ENCODE results near the gene QRICH1. TPM values are rescaled to one million over a fixed set of nuclear protein-coding genes. Genes with fewer than 3 reads are reported as not detected.
A peak's percentile ranks its signal among the peaks of the same experiment; 100 is the strongest.

The QRICH1 gene
- total and polyA plus RNA-seq, 10 of the 15 experiments (the other 5 are each of a cell fraction or from before 2014, with no cell fraction given), result 22.2 to 116 (median 81.4) TPM

- no peak for TF ChIP-seq BCL11A (IDR thresholded peaks at IDR 0.05; ENCODE audit: low read depth, low read length)
- no peak for TF ChIP-seq NR2C1 (IDR thresholded peaks at IDR 0.05)
- TF ChIP-seq RUNX3 (IDR thresholded peaks at IDR 0.05; ENCODE audit: low read length), result no peak
- TF ChIP-seq RELA (IDR thresholded peaks at IDR 0.05; ENCODE audit: borderline replicate concordance, partially characterized antibody), result no peak
- TF ChIP-seq RAD51 (IDR thresholded peaks at IDR 0.05), result no peak
- TF ChIP-seq KLF5 (IDR thresholded peaks at IDR 0.05; ENCODE audit: partially characterized antibody), result no peak
- no peak for TF ChIP-seq NFYA (IDR thresholded peaks at IDR 0.05; ENCODE audit: borderline replicate concordance, low read depth, low read length)
- no peak for TF ChIP-seq ZNF274 (IDR thresholded peaks at IDR 0.05; ENCODE audit: insufficient read depth, insufficient read length)
- no peak for TF ChIP-seq CBX5 (IDR thresholded peaks at IDR 0.05; ENCODE audit: low read depth)
- TF ChIP-seq IRF4 (IDR thresholded peaks at IDR 0.05; ENCODE audit: low read depth, low read length), result no peak
- no peak for TF ChIP-seq POU2F2 (IDR thresholded peaks at IDR 0.05; ENCODE audit: borderline replicate concordance, low read depth, low read length)
- no peak for TF ChIP-seq MYB (IDR thresholded peaks at IDR 0.05; ENCODE audit: borderline replicate concordance, low read depth, low read length)
- TF ChIP-seq KAT2A (conservative IDR thresholded peaks at IDR 0.05; ENCODE audit: control insufficient read depth, low read depth, low read length), result no peak
Measured at GRCh38 chr3:49120096-49120437, 26.2 kb upstream of the QRICH1 start (continued).

- H3K79me2 ChIP-seq (ENCODE audit: control insufficient read depth, insufficient read depth, low read length), result peaks cover 15% of the 10 kb centered on the region
- H3K9ac ChIP-seq (ENCODE audit: control insufficient read depth, insufficient read depth, low read length), result peak overlapping the region; percentile 85
- CTCF ChIA-PET, result interaction anchor here (2.3 kb wide), 1 partner anchor 25 kb away, joined by 12 read pairs; the partner anchor contains the start of gene QRICH1
- peak overlapping the region; percentile 79 for H3K27ac ChIP-seq (ENCODE audit: control insufficient read depth, insufficient read depth)
- SMC1A ChIA-PET (ENCODE audit: uncharacterized antibody, unreplicated experiment), result no interaction called here
- peak overlapping the region; percentile 100 for H3K4me3 ChIP-seq
- H3K27me3 ChIP-seq (replicated peaks in 1 of 2; ENCODE audit: control insufficient read depth in 2 of 2, insufficient read depth in 2 of 2, low read length in 1 of 2), result no peaks in the 10 kb centered on the region
- in situ Hi-C loops (cut with MboI) (no loop called here), intact Hi-C loops (cut with micrococcal nuclease; ENCODE audit: unreplicated experiment) (no loop called here)
- peak overlapping the region; percentile 99 for H3K4me2 ChIP-seq (ENCODE audit: control insufficient read depth, insufficient read depth)
- ATAC-seq (no peak), DNase-seq (ENCODE audit: low read depth, low spot score) (no peak), FAIRE-seq (no peak)
- peaks cover 10% of the 10 kb centered on the region for H3K4me1 ChIP-seq (ENCODE audit: control insufficient read depth, insufficient read depth, low read length)
- POLR2A ChIA-PET, result interaction anchor here (0.5 to 2.6 kb wide), 2 partner anchors 26 to 42 kb away, joined by 7 to 15 read pairs; partner anchors contain the start of gene QRICH1
- no peaks in the 10 kb centered on the region for H3K9me3 ChIP-seq (replicated peaks; ENCODE audit: control insufficient read depth, insufficient read depth, low read length)
- peaks cover 16 to 24% of the 10 kb centered on the region in 2 experiments for H3K36me3 ChIP-seq (ENCODE audit: control insufficient read depth in 2 of 2, insufficient read depth in 2 of 2, low read length in 1 of 2)
- no peak overlapping the region for H2AFZ ChIP-seq (ENCODE audit: control insufficient read depth, low read depth, low read length)
- H4K20me1 ChIP-seq (ENCODE audit: control insufficient read depth, insufficient read depth), result no peaks in the 10 kb centered on the region
- RAD21 ChIA-PET (ENCODE audit: unreplicated experiment), result no interaction called here
- BruUV-seq (replicated peaks), result no TSS peak
- no peak for TF ChIP-seq ATF3 (IDR thresholded peaks at IDR 0.05; ENCODE audit: borderline replicate concordance, extremely low read depth, low read depth, low read length)
- no peak for TF ChIP-seq BCLAF1 (IDR thresholded peaks at IDR 0.05)
- no peak for TF ChIP-seq KAT2A (conservative IDR thresholded peaks at IDR 0.05; ENCODE audit: control insufficient read depth, low read depth, low read length)
- TF ChIP-seq STAT1 (conservative IDR thresholded peaks at IDR 0.05), result no peak
- TF ChIP-seq BCL11A (IDR thresholded peaks at IDR 0.05; ENCODE audit: low read depth, low read length), result no peak
- no peak for TF ChIP-seq EP300 (IDR thresholded peaks at IDR 0.05; ENCODE audit: borderline replicate concordance in 1 of 2, control insufficient read depth in 1 of 2, low read depth in 2 of 2, low read length in 2 of 2)
- 45% methylated on average over 3 of the region's 3 CpGs for WGBS (ENCODE audit: insufficient coverage, insufficient replicate concordance, low lambda C conversion rate, missing lambda C conversion rate)
Measured at GRCh38 chr3:49119439-49119838, 25.6 kb upstream of the QRICH1 start.
